HG03135 (cell line): ENCODE data around the gene BRINP2.

Experiments
- ATAC-seq: cut with Tn5 transposase; IDR thresholded peaks from one replicate; pipeline ENCODE4 v1.9.1; 2021; ENCODE audit warnings: mild to moderate bottlenecking, moderate library complexity; ENCODE audit not compliant: unreplicated experiment

The BRINP2 gene

DNA sequence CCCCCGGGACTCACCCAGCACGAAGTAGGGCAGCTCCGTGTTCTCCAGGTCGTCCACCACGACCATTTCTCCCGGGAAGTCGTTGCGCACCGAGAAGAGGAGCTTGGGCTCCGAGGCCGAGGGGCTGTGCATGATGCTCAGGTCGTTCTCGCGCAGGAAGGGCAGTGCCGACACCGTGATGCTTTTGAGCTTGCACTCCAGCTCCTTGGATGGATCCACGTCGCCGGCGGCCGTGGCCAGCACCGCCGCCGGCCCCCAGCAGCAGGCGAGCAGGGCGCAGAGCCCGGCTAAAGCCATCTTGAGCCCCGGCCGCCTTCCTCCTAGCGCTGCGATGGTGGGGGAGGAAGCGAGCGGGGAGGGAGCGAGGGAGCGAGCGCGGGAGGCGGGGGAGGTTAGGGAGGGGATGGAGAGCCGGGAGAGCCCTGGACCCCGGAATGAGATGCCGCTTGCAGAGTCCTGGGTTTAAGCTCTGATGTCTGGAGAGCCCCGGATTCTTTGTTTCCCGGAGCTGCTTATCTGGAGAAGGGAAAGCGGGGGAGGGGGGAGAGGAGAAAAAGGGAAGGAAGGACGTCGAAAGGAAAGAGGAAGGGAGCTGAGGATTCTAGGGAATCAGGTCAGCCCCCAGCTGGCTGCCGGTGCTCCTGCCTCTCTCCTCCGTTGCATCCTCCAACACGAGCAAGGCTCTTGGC is 6.2 kb upstream of the BRINP2 start, which contains the start of gene ASTN1:
TSS of gene ASTN1 (minus strand) at position 333 of the 689 bp plus-strand sequence. CDS start at position 297, 36 bp downstream.
- ATAC-seq = no peak

DNA sequence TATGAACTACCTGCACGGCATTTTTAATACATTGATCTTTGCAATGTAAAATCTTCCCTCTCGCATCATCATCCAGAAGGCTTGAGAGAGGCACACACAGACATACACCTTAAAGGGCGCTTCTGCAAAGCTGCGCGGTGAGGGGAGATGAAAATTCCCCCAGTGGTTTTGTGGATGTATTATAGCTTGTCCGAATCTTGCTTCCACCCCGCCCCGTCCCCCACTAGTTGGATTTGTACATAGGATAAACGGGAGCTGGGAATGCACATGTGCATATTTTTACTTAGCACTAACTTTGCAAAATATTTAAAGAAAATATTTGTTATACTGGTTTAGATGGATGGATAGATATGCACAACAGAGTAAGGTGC is 5.7 kb upstream of the BRINP2 start:
- no peak for ATAC-seq

DNA sequence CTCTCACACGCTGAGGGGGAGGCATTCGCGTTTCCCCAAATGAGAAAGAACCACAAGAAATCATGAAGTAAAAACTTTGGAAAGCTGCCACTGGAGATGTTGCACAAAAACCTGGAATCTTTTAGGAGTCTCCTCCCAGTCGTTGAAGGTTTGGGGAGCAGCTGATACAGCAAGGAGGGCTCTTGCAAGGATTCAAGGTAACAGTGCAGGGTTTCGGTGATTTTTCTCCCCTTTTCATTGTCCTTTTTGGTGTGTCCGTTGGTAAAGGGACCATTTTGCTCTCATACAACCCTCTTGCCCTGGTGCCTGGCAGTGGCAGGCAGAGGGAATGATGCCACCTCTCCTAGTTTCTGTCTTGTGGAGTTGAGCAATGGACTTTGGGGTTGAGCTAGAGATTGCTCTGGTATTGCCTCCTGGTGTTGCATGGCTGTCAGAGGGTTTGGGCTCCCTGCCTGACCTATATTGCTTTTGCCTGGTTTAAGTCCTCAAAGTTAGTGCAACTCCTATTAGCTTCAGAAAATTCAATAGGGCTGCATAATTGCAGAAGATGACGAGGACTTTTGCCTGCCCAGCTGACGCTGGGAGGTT is 872 bp downstream of the BRINP2 start:
- ATAC-seq = no peak

DNA sequence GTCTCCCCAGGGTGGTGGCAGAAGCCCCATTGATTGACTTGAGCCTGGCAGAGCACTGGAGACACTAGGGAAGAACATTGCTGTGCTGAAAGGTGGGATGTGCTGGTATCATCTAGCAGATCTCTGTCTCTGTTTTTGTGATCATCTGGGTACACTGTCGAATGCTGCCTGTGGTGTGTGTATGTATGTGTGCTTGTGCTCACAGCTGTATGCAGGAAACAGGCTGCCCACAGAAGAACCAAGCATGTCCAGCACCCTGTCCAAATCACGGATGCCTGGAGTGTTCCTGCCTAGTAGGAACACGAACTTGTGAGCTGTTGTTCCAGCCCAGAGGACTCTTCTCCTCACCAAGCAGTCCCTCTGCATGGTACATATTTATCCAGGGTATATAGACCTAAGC is 1.5 kb downstream of the BRINP2 start:
- ATAC-seq = no peak

DNA sequence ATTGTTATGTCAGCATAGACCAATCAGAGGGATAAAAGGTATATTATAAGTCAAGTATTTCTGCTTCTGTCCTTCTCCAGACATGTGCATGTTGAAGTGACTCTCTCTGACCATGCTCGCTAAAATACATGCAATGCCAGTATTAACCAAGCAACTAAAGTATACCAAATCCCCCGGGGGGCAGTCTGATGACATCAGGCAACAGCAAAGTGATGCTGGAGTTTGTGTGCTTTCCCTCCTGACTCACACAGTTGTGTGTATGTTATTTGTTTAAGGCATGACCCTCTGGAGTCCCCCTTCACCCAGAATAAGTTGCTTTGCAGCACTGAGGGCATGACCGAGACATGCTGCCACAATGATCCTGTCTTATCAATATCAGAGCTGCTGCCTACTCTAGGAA is 2.1 kb downstream of the BRINP2 start:
- no peak for ATAC-seq

DNA sequence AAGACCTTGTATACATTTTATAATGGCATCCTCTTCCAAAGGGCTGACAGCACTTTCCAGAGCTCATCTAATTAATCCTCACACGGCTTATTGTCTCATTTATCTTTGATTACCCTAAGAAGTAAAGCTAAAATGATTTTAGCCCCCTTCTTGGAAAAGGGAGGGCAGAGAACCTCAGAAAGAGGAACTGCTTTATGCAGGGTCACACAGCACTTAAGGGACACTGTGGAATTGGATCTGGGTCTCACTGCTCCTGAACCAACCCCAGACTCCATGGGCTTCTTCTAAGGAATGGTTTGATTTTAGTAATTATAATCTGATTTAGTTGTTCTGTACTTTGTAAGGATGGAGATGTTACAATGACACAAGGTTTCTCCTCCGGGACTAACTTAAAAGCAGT is 3.2 kb downstream of the BRINP2 start:
- no peak for ATAC-seq

DNA sequence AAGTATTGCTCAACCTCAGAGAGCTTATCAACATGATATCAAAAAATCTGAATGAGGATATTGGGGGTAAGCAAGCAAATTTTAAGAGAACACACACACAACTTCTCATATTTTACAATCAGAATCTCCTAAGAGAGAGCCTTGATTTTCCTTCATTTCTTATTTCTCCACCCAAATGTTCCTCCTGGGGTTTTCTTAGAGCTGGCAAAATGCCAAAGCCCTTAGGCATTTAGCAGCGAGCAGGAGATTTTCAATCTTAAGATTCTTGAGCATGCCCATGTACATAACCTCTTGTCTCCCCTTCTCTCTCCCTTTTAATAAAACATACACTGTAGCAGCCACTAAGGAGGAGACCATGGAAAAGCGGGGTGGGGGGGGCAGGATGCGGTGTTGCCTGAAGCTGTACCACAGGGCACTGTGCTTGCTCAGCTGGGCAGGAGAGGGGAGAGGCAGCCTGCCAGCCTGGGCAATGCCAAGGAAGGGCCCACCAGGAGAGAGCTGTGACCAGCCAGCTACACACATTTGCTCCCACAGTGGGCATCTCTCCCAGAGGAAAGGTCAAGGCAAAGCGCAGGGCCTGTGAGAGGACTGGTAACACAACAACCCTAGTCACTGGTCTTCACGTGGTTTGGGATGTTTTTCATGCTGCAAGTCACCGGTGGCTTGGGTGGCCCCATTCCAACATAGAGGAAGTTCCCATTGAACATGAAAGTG is 4.3 kb downstream of the BRINP2 start:
- no peak for ATAC-seq

DNA sequence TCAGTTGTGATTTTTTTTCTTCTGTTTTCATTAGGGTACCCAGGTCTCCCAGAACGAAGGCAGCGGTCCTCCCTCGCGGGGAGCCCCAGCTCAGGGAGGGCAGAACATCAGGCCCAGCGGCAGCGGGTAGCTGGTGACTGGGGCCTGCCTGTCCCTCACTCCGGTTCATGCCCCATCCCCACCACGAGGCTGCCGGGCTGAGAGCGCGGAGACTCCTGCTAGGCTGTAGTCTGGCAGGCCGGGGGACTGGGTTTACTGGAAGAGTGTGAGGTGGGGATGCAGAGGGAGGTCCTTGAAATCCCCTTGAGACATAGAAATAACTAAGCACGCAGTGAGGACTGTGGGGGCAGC is 10.5 kb downstream of the BRINP2 start:
- ATAC-seq = peak; percentile 19

DNA sequence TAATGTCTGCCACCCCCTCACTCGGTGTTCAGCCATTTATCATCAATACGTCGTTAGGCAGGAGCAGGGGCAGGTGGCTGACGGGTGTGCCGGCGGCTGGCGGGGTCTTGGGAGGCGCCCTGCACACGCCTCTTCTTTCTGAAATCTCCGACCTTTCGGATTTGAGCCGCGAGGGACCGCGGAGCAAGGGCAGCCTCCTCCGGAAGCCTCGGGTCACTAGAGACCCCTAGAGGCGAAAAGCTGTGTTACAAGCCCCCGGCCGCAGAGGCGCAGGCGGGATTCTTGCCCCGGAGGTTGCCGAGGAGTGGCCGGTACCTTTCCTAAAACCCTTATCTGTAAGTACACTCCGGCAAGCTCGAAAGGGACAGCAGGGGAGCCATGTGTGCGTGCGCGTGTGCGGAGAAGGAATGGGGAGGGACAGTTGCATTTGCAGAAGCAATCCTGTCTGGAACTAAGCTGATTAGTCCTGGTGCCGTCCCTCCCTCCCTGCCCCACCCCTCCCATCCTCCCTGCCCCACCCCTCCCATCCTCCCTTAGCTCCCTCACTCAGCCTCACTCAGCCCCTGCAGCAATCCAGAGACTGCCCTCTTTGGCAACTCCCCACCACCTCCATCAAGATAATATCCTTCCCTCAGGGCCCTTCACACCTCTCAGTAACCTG is 11.0 kb downstream of the BRINP2 start:
- ATAC-seq = peak; percentile 91

DNA sequence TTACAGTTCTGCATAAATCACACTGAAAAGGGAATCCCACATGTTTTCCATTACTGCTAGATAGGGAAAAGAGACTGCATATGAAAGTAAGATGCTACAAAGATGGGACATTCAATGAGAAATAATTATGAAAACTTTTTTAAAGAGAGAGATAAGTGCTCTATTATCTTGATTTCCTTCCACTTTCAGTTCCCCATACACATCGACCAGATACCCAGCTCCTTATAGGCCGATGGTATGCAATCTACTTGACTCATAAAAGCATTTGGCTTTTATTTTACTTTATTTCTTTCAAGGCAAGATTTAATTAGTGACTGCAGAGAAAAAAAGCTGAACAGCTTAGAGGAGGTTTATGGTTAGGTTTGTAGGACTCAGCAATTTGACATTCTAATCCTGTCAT is 13.1 kb downstream of the BRINP2 start:
- no peak for ATAC-seq

DNA sequence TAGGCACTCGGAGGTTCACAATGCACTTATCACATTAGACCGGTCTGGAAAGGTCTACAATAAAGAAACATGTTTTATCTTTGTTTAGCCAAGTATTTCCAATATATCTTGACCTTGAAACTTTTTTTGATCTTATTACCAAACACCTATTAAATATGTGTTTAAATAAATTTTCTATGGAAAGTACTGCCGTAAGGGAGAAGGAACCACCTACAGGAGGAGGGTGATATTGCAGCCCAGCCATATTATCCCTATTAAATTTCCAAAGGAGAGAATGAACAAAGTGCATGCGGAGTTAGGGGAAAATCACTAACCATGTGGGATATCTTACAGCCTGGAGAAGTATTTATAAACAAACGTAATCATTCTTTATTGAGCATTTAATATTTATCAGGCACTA is 14.5 kb downstream of the BRINP2 start:
- ATAC-seq = no peak

DNA sequence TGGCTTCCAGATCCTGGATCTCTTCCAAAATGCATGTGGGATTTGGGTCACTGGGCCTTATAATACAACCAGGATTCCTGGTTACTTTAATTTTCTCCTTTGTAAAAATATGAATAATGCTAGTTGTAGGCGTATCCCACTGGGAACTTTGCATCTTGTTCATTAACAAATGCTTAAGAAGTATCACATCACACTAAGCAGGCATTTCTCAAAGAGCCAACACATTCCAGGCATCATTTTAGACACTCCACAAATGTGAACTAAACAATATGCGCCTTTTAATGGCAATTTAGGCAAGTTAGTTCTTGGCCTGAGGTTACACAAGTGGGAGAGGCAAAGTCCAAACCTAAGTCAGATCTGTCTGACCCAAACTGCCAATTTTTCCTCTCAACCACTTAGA is 15.9 kb downstream of the BRINP2 start:
- no peak for ATAC-seq

DNA sequence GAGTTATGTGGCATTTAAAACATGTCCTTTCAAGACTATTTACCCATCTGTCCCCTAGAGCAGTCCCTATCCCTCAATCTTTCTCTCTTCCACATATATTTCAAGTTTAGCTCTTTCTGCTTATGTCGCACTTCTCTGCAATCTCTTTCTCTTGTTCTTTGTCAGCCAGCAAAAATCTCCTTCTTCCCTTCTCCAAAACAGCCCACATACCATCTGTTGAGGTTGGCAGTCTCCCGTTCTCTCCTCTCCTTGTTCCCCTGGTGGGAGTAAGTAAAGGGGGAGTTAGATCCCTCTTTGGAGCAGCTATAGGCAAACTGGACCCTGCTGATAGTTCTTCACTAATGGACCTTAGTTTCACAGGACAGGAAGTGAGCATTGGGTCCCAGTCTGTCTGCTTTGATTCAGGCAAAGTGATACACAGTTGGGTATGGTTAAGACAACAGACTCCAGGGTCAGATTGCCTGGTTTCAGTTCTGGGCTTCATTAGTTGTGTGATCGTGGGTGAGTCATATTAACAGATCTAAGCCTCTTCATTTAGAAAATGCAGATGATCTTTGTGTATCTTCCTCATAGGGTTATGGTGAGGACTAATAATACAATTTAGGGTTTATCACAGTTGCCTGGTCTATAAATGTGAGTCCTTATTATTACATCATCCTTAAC is 19.7 kb downstream of the BRINP2 start:
- ATAC-seq = no peak

DNA sequence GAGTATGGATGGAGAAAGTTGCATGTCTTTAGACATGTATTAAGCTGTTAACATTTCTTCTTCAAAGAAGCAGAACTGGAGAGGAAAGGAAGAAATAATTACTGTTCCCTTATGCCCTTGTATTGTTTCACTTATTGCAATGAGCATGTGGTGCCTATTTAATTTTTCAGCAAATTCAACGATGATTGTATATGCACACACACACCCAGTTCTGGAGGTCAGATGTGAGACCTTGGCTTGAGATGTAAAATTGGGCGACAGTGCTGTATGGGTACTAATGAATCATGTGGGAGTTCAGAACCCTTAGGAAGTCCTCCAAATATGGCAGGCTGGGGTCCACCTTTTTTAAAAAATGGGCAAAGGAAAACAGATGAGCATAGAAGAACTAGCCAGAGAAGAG is 27.5 kb downstream of the BRINP2 start:
- ATAC-seq = no peak

DNA sequence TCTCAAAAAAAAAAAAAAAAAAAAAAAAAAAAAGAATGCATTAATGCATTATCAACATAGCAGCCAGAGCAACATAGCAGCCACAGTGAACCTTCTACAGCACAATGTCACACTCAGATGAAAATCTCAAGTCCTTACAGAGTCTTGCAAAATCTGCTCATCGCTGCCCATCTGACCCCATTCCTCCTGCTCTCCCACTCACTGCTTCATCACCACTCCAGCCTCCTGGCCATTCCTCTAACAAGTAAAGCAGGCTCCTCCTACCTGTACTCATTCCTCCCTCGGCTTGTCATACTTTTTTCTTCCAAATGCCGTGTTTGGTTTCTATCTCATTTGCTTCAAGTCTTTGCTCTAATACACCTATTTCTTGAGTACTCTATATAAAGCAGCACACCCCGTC is 29.5 kb downstream of the BRINP2 start:
- no peak for ATAC-seq

DNA sequence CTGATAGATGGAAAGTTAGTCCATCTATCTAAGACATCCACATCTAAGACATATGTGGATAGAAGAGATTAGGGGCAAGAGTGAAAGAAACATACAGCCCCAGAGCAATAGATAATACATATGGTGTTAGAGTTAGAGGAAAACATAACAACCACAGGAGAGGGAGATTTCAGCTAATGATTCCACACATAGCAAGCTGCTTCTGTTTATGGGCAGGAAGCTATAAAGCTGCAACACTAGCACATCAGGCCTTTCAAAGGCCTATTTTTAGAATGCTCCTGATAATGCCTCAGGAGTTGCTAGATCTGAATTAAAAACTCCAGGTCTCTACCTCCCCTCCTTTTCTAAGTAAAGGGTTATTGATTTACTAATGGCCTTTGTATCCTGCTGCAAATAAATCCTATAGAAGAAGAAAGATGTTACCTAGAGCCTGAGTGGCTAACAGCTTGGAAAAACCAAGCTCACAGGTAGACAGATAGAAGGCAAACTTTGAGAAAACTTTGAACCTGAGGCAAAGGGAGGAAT is 36.1 kb downstream of the BRINP2 start:
- no peak for ATAC-seq

DNA sequence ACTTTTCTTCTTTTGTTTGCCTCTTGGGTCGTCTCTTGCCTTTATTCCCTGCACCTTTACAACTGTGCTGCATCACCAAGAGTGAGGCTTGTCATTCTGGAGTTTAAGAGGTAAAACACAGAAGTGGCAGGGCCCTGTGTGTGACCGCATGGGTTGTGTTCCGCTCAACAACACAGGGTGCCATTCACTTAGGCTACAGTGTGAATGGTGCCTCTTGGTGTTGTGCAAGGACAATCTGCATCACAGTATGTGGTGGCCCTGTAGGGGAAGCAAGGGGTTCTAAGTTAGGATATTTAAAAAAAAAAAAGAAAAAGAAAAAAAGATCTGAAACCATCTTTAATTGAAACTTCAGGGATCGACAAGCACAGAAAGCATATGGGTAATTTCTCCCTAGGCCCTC is 38.2 kb downstream of the BRINP2 start:
- no peak for ATAC-seq

DNA sequence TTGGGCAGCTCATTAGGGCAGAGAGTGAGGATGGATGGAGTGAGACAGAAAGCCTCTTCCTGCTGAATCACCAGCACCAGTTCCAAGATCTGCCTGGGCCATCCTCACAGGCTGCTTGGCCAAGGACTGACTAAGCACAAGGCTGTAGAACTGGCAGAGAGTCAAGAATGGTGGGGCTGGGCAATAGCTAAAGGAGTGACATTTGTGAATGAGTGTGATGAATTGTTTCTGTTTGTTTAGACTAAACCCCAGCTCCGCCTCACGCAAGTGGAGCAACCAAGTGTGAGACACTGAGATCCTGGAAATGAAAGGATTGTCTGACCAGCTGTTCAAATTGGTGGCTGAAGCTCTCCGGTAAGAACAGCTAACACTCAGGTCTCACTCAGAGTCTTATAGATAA is 38.6 kb downstream of the BRINP2 start:
- ATAC-seq = no peak

DNA sequence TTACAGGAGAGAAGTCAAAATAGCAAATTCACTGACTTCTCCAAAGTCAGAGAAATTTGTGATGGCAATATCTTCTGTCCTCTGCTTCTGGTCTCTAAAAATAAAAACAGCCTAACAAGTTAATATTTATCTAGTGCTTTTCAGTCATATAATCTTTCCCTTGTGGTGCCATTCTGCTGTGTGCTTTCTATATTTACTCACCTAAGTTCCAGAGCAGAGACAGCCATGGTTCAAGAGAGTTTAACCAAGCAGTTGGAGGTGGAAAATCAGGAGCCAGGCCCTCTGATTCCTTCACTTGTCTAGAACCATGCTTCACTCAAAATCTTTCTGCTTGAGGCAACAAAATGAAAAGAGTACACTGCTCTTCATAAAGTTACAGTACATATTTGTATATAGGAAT is 39.3 kb downstream of the BRINP2 start:
- no peak for ATAC-seq

DNA sequence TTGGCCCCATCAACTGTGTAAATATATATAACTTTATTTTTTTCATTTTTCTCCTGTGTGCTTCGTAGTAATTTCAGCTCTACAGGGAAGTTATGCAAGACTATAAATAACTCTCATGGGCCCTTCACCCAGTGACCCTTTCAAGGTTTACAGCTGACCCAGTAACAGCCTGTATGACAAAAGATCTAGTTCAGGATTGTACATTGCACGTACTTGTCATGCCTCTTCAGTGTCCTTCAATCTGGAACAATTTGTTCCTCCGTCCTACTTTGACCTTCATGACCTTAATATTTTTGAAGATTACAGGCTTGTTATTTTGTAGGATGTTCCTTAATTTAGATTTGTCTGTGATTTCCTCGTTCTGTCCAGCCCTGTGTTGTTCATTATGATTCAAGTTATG is 40.5 kb downstream of the BRINP2 start:
- ATAC-seq = no peak

DNA sequence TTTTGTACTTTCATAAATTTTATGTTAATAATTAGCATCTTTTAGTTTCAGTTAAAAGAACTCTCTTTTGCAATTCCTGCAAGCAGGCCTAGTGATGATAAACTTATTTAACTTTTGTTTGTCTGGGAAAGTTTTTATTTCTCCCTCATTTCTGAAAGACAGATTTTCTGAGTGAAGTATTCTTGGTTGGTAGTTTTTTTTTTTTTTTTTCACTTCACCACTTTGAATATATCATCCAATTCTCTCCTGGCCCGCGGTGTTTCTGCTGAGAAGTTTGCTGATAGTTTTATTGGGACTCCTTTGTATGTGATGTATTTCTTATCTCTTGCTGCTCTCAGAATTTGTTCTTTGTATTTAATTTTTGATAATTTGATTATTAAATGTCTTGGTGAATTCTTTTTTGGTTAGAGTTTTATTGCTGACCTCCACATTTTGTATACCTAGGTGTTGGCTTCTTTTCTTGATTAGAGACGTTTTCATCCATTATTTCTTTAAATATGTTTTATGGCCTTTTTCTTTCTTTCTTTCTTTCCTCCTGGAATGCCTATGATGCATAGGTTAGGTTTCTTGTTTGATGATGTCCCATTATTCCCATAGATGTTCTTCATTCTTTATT is 45.9 kb downstream of the BRINP2 start:
- no peak for ATAC-seq
